ENCODE data around the gene TEX13A.

DNA sequence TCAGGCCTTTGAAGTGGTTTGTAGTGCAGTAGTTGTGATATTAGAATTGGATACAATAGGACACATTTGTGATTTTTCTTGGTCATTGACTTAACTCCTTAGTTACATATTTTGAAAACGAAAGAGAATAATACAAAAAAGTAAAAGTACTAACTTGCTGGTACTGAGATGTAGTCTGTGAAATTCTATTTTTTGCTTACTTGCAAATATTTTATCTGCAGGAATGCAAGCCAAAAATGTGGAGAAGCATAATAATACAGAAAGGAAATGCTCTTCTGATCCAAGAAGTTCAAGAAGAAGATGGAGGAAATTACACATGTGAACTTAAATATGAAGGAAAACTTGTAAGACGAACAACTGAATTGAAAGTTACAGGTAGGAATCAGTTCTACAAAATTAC lies 46.7 kb upstream of the TEX13A start:
- TF ChIP-seq POLR2AphosphoS5 (IDR thresholded peaks at IDR 0.05; ENCODE audit: low read depth, low read length) (no peak), POLR2A (IDR thresholded peaks at IDR 0.05; ENCODE audit: low read depth, low read length) (no peak), POU2F2 (IDR thresholded peaks at IDR 0.05; ENCODE audit: low read depth, low read length) (no peak), SPI1 (IDR thresholded peaks at IDR 0.05; ENCODE audit: low read depth, low read length) (no peak), TAF1 (IDR thresholded peaks at IDR 0.05; ENCODE audit: low read depth, low read length) (no peak)

Measured in GM12891 (cell line).